NCI-H1694 treated with DMSO at 0.1 percent for 48 hours (cell line): ENCODE measurements around the gene ADGRB3.
"Not testable (repeated sequence)": the region's sequence is repeated elsewhere in the genome, so short reads cannot be mapped to it uniquely, and the experiment has no call there.

Source experiments
- DNase-seq: peaks from one replicate; lab custom pipeline; 2025; lab: John Stamatoyannopoulos, UW

Gene ADGRB3

GRCh38 chr6:68740828-68741500, 105.9 kb downstream of the ADGRB3 start:
- no peak for DNase-seq

GRCh38 chr6:68741501-68742386, 106.7 kb downstream of the ADGRB3 start:
- no peak for DNase-seq

GRCh38 chr6:68743099-68743498, 108.0 kb downstream of the ADGRB3 start:
- no peak for DNase-seq

GRCh38 chr6:68744376-68744775, 109.3 kb downstream of the ADGRB3 start:
- DNase-seq, result not testable (repeated sequence)

- no peak for DNase-seq
These were observed 111.3 kb downstream of the ADGRB3 start for GRCh38 chr6:68746376-68746775.

GRCh38 chr6:68747110-68747790, 112.2 kb downstream of the ADGRB3 start:
- no peak for DNase-seq

- not testable (repeated sequence) for DNase-seq
These were observed 112.8 kb downstream of the ADGRB3 start for GRCh38 chr6:68747832-68748231.

- DNase-seq, result no peak
These were observed 119.7 kb downstream of the ADGRB3 start for GRCh38 chr6:68754681-68755213.

- peak; percentile 88 for DNase-seq
These were observed 121.6 kb downstream of the ADGRB3 start for GRCh38 chr6:68756454-68757375.

GRCh38 chr6:68757821-68758220, 122.7 kb downstream of the ADGRB3 start:
- DNase-seq, result no peak

- DNase-seq, result no peak
These were observed 123.5 kb downstream of the ADGRB3 start for GRCh38 chr6:68758559-68758958.

- DNase-seq, result no peak
These were observed 125.4 kb downstream of the ADGRB3 start for GRCh38 chr6:68760485-68760884.

- DNase-seq, result peak; percentile 27
These were observed 126.0 kb downstream of the ADGRB3 start for GRCh38 chr6:68760941-68761676.

- DNase-seq, result no peak
These were observed 126.9 kb downstream of the ADGRB3 start for GRCh38 chr6:68761985-68762384.

- no peak for DNase-seq
These were observed 136.3 kb downstream of the ADGRB3 start for GRCh38 chr6:68771426-68771825.

GRCh38 chr6:68774843-68775242, 139.8 kb downstream of the ADGRB3 start:
- no peak for DNase-seq

- no peak for DNase-seq
These were observed 141.3 kb downstream of the ADGRB3 start for GRCh38 chr6:68776354-68776753.

- peak; percentile 83 for DNase-seq
These were observed 142.9 kb downstream of the ADGRB3 start for GRCh38 chr6:68777956-68778355.

- DNase-seq, result peak; percentile 88
These were observed 143.4 kb downstream of the ADGRB3 start for GRCh38 chr6:68778356-68779020.

GRCh38 chr6:68779366-68779765, 144.3 kb downstream of the ADGRB3 start:
- no peak for DNase-seq
